ENCODE data around the gene SSBP2. TPM values are rescaled to one million over a fixed set of nuclear protein-coding genes. Genes with fewer than 3 reads are reported as not detected.

The SSBP2 gene
- total and polyA plus RNA-seq, 2 of the 8 experiments (the other 6 are each of a cell fraction or from before 2014, with no cell fraction given) = 21.5 to 36.2 TPM

GRCh38 chr5:81747030-81747429 is 3.9 kb downstream of the SSBP2 start:
- H3K79me1 ChIP-seq (ENCODE audit: low read depth, low read length) = no peaks in the 10 kb centered on the region
- H3K23ac ChIP-seq (ENCODE audit: insufficient read length) = no peak overlapping the region
- H3K36me3 ChIP-seq (ENCODE audit: control insufficient read depth in 2 of 4, insufficient read depth in 4 of 4, low read length in 3 of 4) = no peaks in the 10 kb centered on the region
- no peak overlapping the region for H2AK5ac ChIP-seq (ENCODE audit: low read depth, low read length)
- H3K9me3 ChIP-seq (ENCODE audit: insufficient read depth in 2 of 2, low read depth in 1 of 2, low read length in 1 of 2) = no peaks in the 10 kb centered on the region
- peaks cover 0 to 12% of the 10 kb centered on the region in 2 experiments; a peak in 2 of 4 replicates for H3K79me2 ChIP-seq (ENCODE audit: control insufficient read depth in 1 of 2, insufficient read depth in 2 of 2, low read length in 2 of 2)
- H4K8ac ChIP-seq (ENCODE audit: extremely low read depth, insufficient read depth, low read length) = no peak overlapping the region
- H3K56ac ChIP-seq (replicated peaks; ENCODE audit: insufficient read length, low read depth, low read length) = no peak overlapping the region
- peaks cover 0 to 7% (median 4%) of the 10 kb centered on the region in 4 experiments; a peak in 4 of 7 replicates for H3K4me1 ChIP-seq (replicated peaks in 1 of 4; ENCODE audit: control insufficient read depth in 3 of 4, insufficient read depth in 4 of 4, low read length in 3 of 4)
- TF ChIP-seq, protein P1, sequence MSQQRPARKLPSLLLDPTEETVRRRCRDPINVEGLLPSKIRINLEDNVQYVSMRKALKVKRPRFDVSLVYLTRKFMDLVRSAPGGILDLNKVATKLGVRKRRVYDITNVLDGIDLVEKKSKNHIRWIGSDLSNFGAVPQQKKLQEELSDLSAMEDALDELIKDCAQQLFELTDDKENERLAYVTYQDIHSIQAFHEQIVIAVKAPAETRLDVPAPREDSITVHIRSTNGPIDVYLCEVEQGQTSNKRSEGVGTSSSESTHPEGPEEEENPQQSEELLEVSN (IDR thresholded peaks at IDR 0.05) = no peak
- no peak for FAIRE-seq
- no peak overlapping the region for H2BK120ac ChIP-seq (replicated peaks; ENCODE audit: low read depth, low read length)
- no peak overlapping the region for H2AFZ ChIP-seq (ENCODE audit: low read length)
- H3K4ac ChIP-seq (replicated peaks; ENCODE audit: insufficient read length, low read depth, low read length) = no peak overlapping the region
- no peak for DNase-seq (ENCODE audit: low read depth in 1 of 2, low spot score in 2 of 2)
- H4K91ac ChIP-seq (replicated peaks; ENCODE audit: insufficient read length, low read length) = no peak overlapping the region
- POLR2A ChIA-PET (ENCODE audit: partially characterized antibody) = no interaction called here
- H3K14ac ChIP-seq (ENCODE audit: insufficient read length) = no peak overlapping the region
- 82% methylated on average over 2 of the region's 2 CpGs; no CpG with 5 or more reads in 1 of the 2 experiments for WGBS, 2 experiments (ENCODE audit: extremely low coverage in 1 of 2, insufficient coverage in 1 of 2, insufficient read length in 1 of 2, insufficient replicate concordance in 2 of 2, low coverage in 1 of 2, low lambda C conversion rate in 2 of 2, missing lambda C conversion rate in 1 of 2)
- no peaks in the 10 kb centered on the region for H4K20me1 ChIP-seq (replicated peaks in 1 of 2; ENCODE audit: control insufficient read depth in 1 of 2, insufficient read depth in 2 of 2, low read length in 2 of 2)
- no peak overlapping the region for H2BK5ac ChIP-seq (ENCODE audit: low read depth, low read length)
- H3K9ac ChIP-seq (replicated peaks in 1 of 4; ENCODE audit: extremely low read depth in 1 of 4, low read depth in 3 of 4, low read length in 3 of 4) = no peak overlapping the region
- no peak overlapping the region for H2BK12ac ChIP-seq (ENCODE audit: low read depth, low read length)
- H2BK15ac ChIP-seq (ENCODE audit: low read length) = no peak overlapping the region
- H3K18ac ChIP-seq (ENCODE audit: extremely low read depth, low read length) = no peak overlapping the region
- H2BK20ac ChIP-seq (ENCODE audit: low read length) = no peak overlapping the region
- no peaks in the 10 kb centered on the region for H3K27me3 ChIP-seq (replicated peaks in 1 of 4; ENCODE audit: control insufficient read depth in 3 of 4, extremely low read depth in 1 of 4, insufficient read depth in 3 of 4, low read length in 3 of 4)
- H3K27ac ChIP-seq (ENCODE audit: low read depth, low read length) = no peak overlapping the region
- no peak overlapping the region for H3K4me3 ChIP-seq (ENCODE audit: extremely low read depth in 1 of 4, insufficient read depth in 2 of 4, low read depth in 3 of 4, low read length in 4 of 4)
- H3K23me2 ChIP-seq (ENCODE audit: low read depth, low read length) = peaks cover 10% of the 10 kb centered on the region
- H3K4me2 ChIP-seq (ENCODE audit: insufficient read depth in 1 of 2, low read depth in 2 of 2, low read length in 2 of 2) = no peak overlapping the region
- H4K5ac ChIP-seq (ENCODE audit: insufficient read length, low read depth, low read length) = no peak overlapping the region
- CTCF ChIA-PET (ENCODE audit: partially characterized antibody) = interaction anchor here (0.9 kb wide), 1 partner anchor 418 kb away, joined by 6 read pairs; no protein-coding TSS in a partner anchor
